ENCODE results near the gene CPSF3. TPM values are rescaled to one million over a fixed set of nuclear protein-coding genes. Genes with fewer than 3 reads are reported as not detected.

CPSF3 gene
- total and polyA plus RNA-seq, 8 donors, result 25.9 to 58.7 (median 46.7) TPM

DNA sequence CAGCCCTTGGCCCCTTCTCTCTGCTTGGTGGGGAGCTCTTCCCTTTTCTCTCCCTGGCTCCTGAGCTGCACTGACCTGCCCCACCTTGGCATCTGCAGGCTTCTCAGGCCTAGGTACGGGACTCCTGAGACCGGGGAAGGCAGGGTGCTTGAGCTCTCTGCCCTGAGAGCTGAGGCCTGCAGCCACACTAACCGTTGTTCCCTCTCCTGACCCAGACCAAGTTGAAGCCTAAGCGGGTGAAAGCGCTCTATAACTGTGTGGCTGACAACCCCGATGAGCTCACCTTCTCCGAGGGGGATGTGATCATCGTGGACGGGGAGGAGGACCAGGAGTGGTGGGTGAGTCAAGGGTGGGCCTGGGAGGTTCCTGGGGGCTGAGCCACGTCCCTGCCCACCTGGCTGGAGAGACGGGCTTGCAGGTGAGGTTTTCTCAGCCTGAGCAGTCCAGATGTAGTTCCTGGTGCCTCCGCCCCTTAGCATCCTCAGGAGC, 22.4 kb upstream of the CPSF3 start:
- Histone ChIP-seq H3K9me3 (no peaks in the 10 kb centered on the region), H3K27me3 (no peaks in the 10 kb centered on the region), H3K27ac (no peak overlapping the region), H3K4me3 (no peak overlapping the region), H3K4me1 (no peaks in the 10 kb centered on the region), H3K36me3 (peaks cover 0 to 33% of the 10 kb centered on the region in 2 donors)
- TF ChIP-seq, protein P1, sequence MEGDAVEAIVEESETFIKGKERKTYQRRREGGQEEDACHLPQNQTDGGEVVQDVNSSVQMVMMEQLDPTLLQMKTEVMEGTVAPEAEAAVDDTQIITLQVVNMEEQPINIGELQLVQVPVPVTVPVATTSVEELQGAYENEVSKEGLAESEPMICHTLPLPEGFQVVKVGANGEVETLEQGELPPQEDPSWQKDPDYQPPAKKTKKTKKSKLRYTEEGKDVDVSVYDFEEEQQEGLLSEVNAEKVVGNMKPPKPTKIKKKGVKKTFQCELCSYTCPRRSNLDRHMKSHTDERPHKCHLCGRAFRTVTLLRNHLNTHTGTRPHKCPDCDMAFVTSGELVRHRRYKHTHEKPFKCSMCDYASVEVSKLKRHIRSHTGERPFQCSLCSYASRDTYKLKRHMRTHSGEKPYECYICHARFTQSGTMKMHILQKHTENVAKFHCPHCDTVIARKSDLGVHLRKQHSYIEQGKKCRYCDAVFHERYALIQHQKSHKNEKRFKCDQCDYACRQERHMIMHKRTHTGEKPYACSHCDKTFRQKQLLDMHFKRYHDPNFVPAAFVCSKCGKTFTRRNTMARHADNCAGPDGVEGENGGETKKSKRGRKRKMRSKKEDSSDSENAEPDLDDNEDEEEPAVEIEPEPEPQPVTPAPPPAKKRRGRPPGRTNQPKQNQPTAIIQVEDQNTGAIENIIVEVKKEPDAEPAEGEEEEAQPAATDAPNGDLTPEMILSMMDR (IDR thresholded peaks at IDR 0.05), result no peak
- no peak for ATAC-seq
- no peak for DNase-seq
- intact Hi-C loops (cut with DNase I), result no loop called here

DNA sequence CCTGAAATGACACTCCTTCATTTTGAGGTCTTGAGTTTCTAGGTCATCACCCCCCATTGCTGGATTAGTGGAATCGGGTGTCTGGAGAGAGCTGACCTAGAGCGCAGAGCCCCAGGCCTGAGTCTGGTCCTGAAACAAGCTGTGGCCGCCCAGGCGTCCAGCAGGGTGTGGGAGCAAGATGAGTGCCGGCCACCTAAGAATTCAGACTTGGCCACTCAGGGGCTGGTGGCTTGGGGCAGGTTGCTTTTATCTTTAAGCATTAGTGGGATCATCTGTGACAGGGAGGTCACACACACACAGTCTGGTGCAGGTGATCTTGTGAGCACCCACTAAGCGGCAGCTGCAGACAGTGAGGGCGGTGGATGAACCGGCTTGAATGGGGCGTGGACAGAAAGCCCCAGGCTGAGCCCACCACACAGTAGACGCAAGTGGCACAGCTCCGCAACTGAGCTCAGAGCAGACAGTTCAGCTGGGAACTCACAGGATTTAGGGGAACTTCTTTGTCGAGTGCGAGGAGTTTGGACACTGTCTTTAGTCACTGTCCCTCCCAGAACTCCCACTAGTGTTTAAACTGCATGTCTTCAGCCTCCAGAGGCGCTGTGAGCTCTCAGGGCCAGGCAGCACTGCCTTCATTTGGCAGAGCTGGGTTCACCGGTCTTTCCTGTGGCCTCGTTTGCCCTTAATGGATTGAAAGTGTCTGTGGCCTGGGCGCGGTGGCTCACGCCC, 21.6 kb upstream of the CPSF3 start:
- TF ChIP-seq, protein P1 (IDR thresholded peaks at IDR 0.05), result no peak
- no peak for DNase-seq

DNA sequence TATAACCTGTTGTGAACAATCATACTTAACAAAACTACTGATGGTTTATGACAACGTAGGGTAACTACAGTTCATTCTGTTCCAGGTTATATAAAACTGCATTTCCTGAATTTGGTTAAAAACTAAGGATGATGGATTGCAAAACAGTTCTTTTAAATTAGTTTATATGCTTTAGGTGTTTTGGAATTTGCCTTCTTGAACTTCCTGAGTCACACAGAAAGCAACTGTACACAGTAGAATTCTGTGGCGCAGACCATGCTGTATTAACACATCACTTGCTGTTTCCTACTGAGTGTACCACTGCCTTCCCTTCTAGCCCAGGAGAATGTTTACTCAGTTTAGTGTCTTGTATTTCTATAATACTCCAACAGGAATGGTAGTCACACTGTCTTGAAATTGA, 19.5 kb upstream of the CPSF3 start:
- Histone ChIP-seq H3K4me3 (no peak overlapping the region), H3K27ac (no peak overlapping the region), H3K4me1 (no peaks in the 10 kb centered on the region), H3K36me3 (peaks cover 0 to 55% of the 10 kb centered on the region in 2 donors), H3K9me3 (no peaks in the 10 kb centered on the region), H3K27me3 (no peaks in the 10 kb centered on the region)
- TF ChIP-seq, protein P1 (IDR thresholded peaks at IDR 0.05), result no peak
- intact Hi-C loops (cut with DNase I), result no loop called here
- no peak for ATAC-seq
- no peak for DNase-seq

More for the DNA sequence above, 21.6 kb upstream of the CPSF3 start:
- Histone ChIP-seq H3K9me3 (no peaks in the 10 kb centered on the region), H3K4me3 (no peak overlapping the region), H3K36me3 (peaks cover 0 to 36% of the 10 kb centered on the region in 2 donors), H3K27ac (no peak overlapping the region), H3K4me1 (no peaks in the 10 kb centered on the region), H3K27me3 (no peaks in the 10 kb centered on the region)
- intact Hi-C loops (cut with DNase I), result no loop called here
- ATAC-seq, result no peak

DNA sequence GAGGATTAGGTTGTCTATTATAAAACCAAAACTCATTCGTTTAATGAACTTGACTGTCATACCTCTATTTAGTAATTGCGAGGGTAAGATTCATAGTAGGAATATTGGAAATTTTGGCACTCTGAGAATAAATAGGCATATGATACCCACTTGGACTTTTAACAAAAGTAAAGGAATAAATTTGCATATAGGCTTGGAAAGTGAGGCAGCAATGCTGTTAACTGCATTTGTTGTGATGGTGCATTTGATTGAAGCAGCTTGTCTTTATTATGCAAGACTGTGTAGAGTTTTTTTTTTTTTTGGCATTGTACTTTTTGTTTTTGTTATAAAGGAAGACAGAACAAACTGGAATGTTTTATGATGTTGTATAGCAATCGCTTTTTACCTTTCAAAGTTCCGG, 19.0 kb upstream of the CPSF3 start:
- Histone ChIP-seq H3K27ac (no peak overlapping the region), H3K4me1 (no peaks in the 10 kb centered on the region), H3K36me3 (peaks cover 0 to 60% of the 10 kb centered on the region in 2 donors), H3K9me3 (no peaks in the 10 kb centered on the region), H3K27me3 (no peaks in the 10 kb centered on the region), H3K4me3 (no peak overlapping the region)
- no peak for DNase-seq
- no peak for ATAC-seq
- TF ChIP-seq, protein P1 (IDR thresholded peaks at IDR 0.05), result no peak
- intact Hi-C loops (cut with DNase I), result no loop called here

DNA sequence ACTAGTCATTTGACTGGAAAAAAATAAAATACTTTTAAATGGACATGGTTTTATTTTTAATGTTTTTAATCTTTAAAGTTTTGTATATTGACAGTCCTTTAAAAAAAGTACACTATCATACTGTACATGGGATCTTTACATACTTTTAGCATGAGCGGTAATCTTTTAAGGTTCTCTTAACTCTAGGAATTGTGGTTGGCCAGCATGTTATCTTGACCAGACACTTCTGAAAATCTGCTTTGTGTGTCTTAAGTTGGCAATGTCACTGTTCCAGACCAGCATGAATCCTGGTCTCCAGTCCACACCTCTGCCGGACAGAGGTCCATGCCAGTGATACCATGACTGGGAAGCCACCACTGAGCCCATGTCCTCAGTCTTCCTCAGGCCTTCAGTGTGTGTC, 17.8 kb upstream of the CPSF3 start:
- TF ChIP-seq, protein P1 (IDR thresholded peaks at IDR 0.05), result no peak
- no peak for DNase-seq
- H3K27ac ChIP-seq, result no peak overlapping the region
- intact Hi-C loops (cut with DNase I), result no loop called here
- no peak for ATAC-seq
- no peaks in the 10 kb centered on the region for H3K9me3 ChIP-seq
- H3K4me1 ChIP-seq, result no peaks in the 10 kb centered on the region
- no peaks in the 10 kb centered on the region for H3K27me3 ChIP-seq
- peaks cover 0 to 70% of the 10 kb centered on the region in 2 donors for H3K36me3 ChIP-seq
- no peak overlapping the region for H3K4me3 ChIP-seq
